ENCODE measurements around the gene CBFA2T3.
A peak's percentile ranks its signal among the peaks of the same experiment; 100 is the strongest.
"Not testable (repeated sequence)": the region's sequence is repeated elsewhere in the genome, so short reads cannot be mapped to it uniquely, and the experiment has no call there.

The CBFA2T3 gene

GRCh38 chr16:89012622-89012995 lies 35.6 kb upstream of the CBFA2T3 start:
- no peak for DNase-seq

- DNase-seq: no peak
These were observed 35.1 kb upstream of the CBFA2T3 start for GRCh38 chr16:89011909-89012621.

GRCh38 chr16:89010210-89010925 lies 33.4 kb upstream of the CBFA2T3 start:
- DNase-seq: no peak

- DNase-seq: no peak
These were observed 32.6 kb upstream of the CBFA2T3 start for GRCh38 chr16:89009343-89010209.

GRCh38 chr16:89008796-89009195 lies 31.8 kb upstream of the CBFA2T3 start:
- not testable (repeated sequence) for DNase-seq

- DNase-seq: no peak
These were observed 30.6 kb upstream of the CBFA2T3 start for GRCh38 chr16:89007371-89008249.

GRCh38 chr16:89006036-89006752 lies 29.2 kb upstream of the CBFA2T3 start:
- DNase-seq: no peak

- DNase-seq: no peak
These were observed 28.4 kb upstream of the CBFA2T3 start for GRCh38 chr16:89005201-89006035.

GRCh38 chr16:89004209-89004831 lies 27.3 kb upstream of the CBFA2T3 start:
- DNase-seq: no peak

- DNase-seq: no peak
These were observed 26.8 kb upstream of the CBFA2T3 start for GRCh38 chr16:89003831-89004208.

- DNase-seq: no peak
These were observed 26.1 kb upstream of the CBFA2T3 start for GRCh38 chr16:89002851-89003830.

- DNase-seq: not testable (repeated sequence)
These were observed 25.1 kb upstream of the CBFA2T3 start for GRCh38 chr16:89002081-89002480.

- DNase-seq: no peak
These were observed 24.4 kb upstream of the CBFA2T3 start for GRCh38 chr16:89001117-89002027.

GRCh38 chr16:89000207-89000959 lies 23.4 kb upstream of the CBFA2T3 start:
- DNase-seq: no peak

- DNase-seq: peak; percentile 2
These were observed 22.6 kb upstream of the CBFA2T3 start for GRCh38 chr16:88999457-89000206.

- DNase-seq: no peak
These were observed 18.9 kb upstream of the CBFA2T3 start for GRCh38 chr16:88995746-88996535.
